ENCODE measurements around the gene BBS2. TPM values are rescaled to one million over a fixed set of nuclear protein-coding genes. Genes with fewer than 3 reads are reported as not detected.

Gene BBS2
- total and polyA plus RNA-seq, 2 experiments from 2014 or later, result 13.7 to 25.2 TPM

GRCh38 chr16:56549744-56550385 lies 30.0 kb upstream of the BBS2 start:
- H3K4me2 ChIP-seq, result no peak overlapping the region
- peak overlapping the region; percentile 21; the same call in 1 of the 2 replicates for H3K27ac Mint-ChIP-seq
- no peaks in the 10 kb centered on the region; the same call in 2 of the 3 replicates for H3K9me3 Mint-ChIP-seq
- no peaks in the 10 kb centered on the region for H3K79me2 ChIP-seq (replicated peaks; ENCODE audit: insufficient read depth)
- no peaks in the 10 kb centered on the region for H3K36me3 Mint-ChIP-seq (ENCODE audit: low read depth)
- H2AFZ ChIP-seq, result no peak overlapping the region
- peaks cover 24% of the 10 kb centered on the region for H3K4me1 ChIP-seq (ENCODE audit: insufficient read depth)
- no peaks in the 10 kb centered on the region for H3K36me3 ChIP-seq (ENCODE audit: insufficient read depth)
- H3K4me3 Mint-ChIP-seq, result no peak overlapping the region
- H3K27me3 ChIP-seq (ENCODE audit: insufficient read depth), result no peaks in the 10 kb centered on the region
- H3K9me2 ChIP-seq (ENCODE audit: insufficient read depth), result no peaks in the 10 kb centered on the region
- H3F3A ChIP-seq (replicated peaks; ENCODE audit: low read depth), result peaks cover 11% of the 10 kb centered on the region; the same call in 1 of the 2 replicates
- peaks cover 22% of the 10 kb centered on the region for H3K27me3 Mint-ChIP-seq (ENCODE audit: insufficient read depth, low read depth, poor library complexity)
- H4K20me1 ChIP-seq (replicated peaks; ENCODE audit: insufficient read depth), result no peaks in the 10 kb centered on the region
- H3K27ac ChIP-seq (ENCODE audit: low read depth), result no peak overlapping the region
- H3K4me3 ChIP-seq, result no peak overlapping the region
- TF ChIP-seq ZNF114 (CRISPR knock-in tag; IDR thresholded peaks at IDR 0.05) (no peak), REST (IDR thresholded peaks at IDR 0.05; ENCODE audit: unreplicated experiment) (no peak), STAT1 (IDR thresholded peaks at IDR 0.05; ENCODE audit: unreplicated experiment) (no peak), EZH2 (IDR thresholded peaks at IDR 0.05; ENCODE audit: low read depth, unreplicated experiment) (no peak), POLR2AphosphoS5 (IDR thresholded peaks at IDR 0.05; ENCODE audit: low read depth) (no peak), NANOG (IDR thresholded peaks at IDR 0.05; ENCODE audit: borderline replicate concordance) (no peak), CREB1 (CRISPR knock-in tag; IDR thresholded peaks at IDR 0.05; ENCODE audit: low read depth) (no peak), EZH2phosphoT487 (IDR thresholded peaks at IDR 0.05; ENCODE audit: unreplicated experiment) (no peak), JUNB (IDR thresholded peaks at IDR 0.05; ENCODE audit: unreplicated experiment) (no peak), CTCF (conservative IDR thresholded peaks at IDR 0.05; ENCODE audit: low read depth in 2 of 2) (no peak), ZNF462 (CRISPR knock-in tag; IDR thresholded peaks at IDR 0.05) (no peak), ZNF331 (CRISPR knock-in tag; IDR thresholded peaks at IDR 0.05; ENCODE audit: low read depth) (no peak), ETS1 (IDR thresholded peaks at IDR 0.05) (no peak)
- no peak for ATAC-seq
- peaks cover 28% of the 10 kb centered on the region for H3K4me1 Mint-ChIP-seq
- DNase-seq (ENCODE audit: low spot score), result no peak
